Right lobe of liver (tissue), 6 donors: ENCODE results near the gene SYNGR4. TPM values are rescaled to one million over a fixed set of nuclear protein-coding genes. Genes with fewer than 3 reads are reported as not detected.

ENCODE experiments used
- ATAC-seq, 4 donors: fragments of 200-7000 bp; cut with Tn5 transposase; one replicate each; pipeline ENCODE4 v1.9.1; 2020; ENCODE audit warnings: mild to moderate bottlenecking in 4 of 4, moderate library complexity in 4 of 4
- DNase-seq, 3 donors: peaks; one replicate each; pipeline ENCODE4 v3.0.0-alpha.2; 2020
- H3K27ac ChIP-seq, 3 donors: fragments of 200-600 bp; one replicate each; pipeline ENCODE4 v1.8.0; 2022
- H3K27me3 ChIP-seq, 2 donors: fragments of 200-600 bp; one replicate each; pipeline ENCODE4 v1.8.0; 2022
- H3K36me3 ChIP-seq, 4 donors: fragments of 200-600 bp; sonication (generic) in 1 of 4; one replicate each; pipeline versions ENCODE4 v1.5.1 to v1.8.0; 2017 to 2022; ENCODE audit warnings: control low read depth in 1 of 4
- H3K4me1 ChIP-seq, 4 donors: fragments of 200-600 bp; sonication (generic) in 1 of 4; one replicate each; pipeline versions ENCODE4 v1.5.1 to v1.8.0; 2017 to 2022; ENCODE audit warnings: control low read depth in 1 of 4
- H3K4me3 ChIP-seq, 3 donors: fragments of 200-600 bp; one replicate each; pipeline ENCODE4 v1.8.0; 2022
- H3K9me3 ChIP-seq, 4 donors: fragments of 200-600 bp; sonication (generic) in 1 of 4; one replicate each; pipeline versions ENCODE4 v1.5.1 to v1.8.0; 2017 to 2022; ENCODE audit warnings: control low read depth in 1 of 4
- CTCF ChIP-seq, 4 donors: fragments of 200-600 bp in 3 of 4; fragments of 450-650 bp in 1 of 4; IDR thresholded peaks; one replicate each; pipeline versions ENCODE4 v1.5.1 to v1.8.0; 2016 to 2022; ENCODE audit warnings: antibody characterized with exemption in 4 of 4, mild to moderate bottlenecking in 2 of 4
- POLR2A ChIP-seq: fragments of 450-650 bp; IDR thresholded peaks from one replicate; pipeline ENCODE4 v1.6.1; 2017; ENCODE audit warnings: antibody characterized with exemption, mild to moderate bottlenecking
- WGBS: methylation state at CpG from one replicate; pipeline ENCODE4 v1.1.6; 2018; ENCODE audit warnings: low coverage, low lambda C conversion rate; ENCODE audit not compliant: insufficient coverage; ENCODE audit errors: missing lambda C conversion rate; 5-methylcytosine and 5-hydroxymethylcytosine counted together
- intact Hi-C, 2 donors: fragments of 100-400 bp; cut with DNase I; formaldehyde crosslinking; loops; one replicate each; pipeline versions ENCODE4 v1.11.2 to v1.14.1; 2022
- total RNA-seq, 6 experiments: library from RNA; depleted of rRNA in 2 of 6; stranded (reverse); fragments of >200 nt in 2 of 6; fragmentation: NEBNext Ultra II Directional in 3 of 6; extraction: Animal tissue kit (Norgen Biotek cat#: 25700) in 3 of 6; gene quantifications; one replicate each; pipeline versions ENCODE4 v1.1.0 to v1.2.4, GENCODE V29; 2016 to 2023
- donor health status: DM: no; HTN: yes; CAD: no.
- donor health status: DM: no; HTN: no; CAD: no.
- donor health status: DM: no; HTN: no; CAD: no.
- donor health status: DM: no; HTN: yes; CAD: no.
- donor health status: DM: no; HTN: yes; CAD: no.

SYNGR4 gene
- total RNA-seq, 6 experiments from 2014 or later: 0.80 TPM; not detected in 5

- intact Hi-C loops: no loop called here
- WGBS: 17% methylated on average over 19 of the region's 54 CpGs
Measured at GRCh38 chr19:48333467-48334384, 30.4 kb upstream of the SYNGR4 start.

GRCh38 chr19:48338253-48338755, 25.9 kb upstream of the SYNGR4 start:
- WGBS: 97% methylated on average over 6 of the region's 14 CpGs
- no peak overlapping the region for H3K4me3 ChIP-seq
- H3K4me1 ChIP-seq: no peaks in the 10 kb centered on the region
- DNase-seq: no peak
- H3K27ac ChIP-seq: no peak overlapping the region
- ATAC-seq: no peak
- H3K27me3 ChIP-seq: no peaks in the 10 kb centered on the region
- no peaks in the 10 kb centered on the region for H3K9me3 ChIP-seq
- intact Hi-C loops: no loop called here
- TF ChIP-seq POLR2A: no peak
- TF ChIP-seq CTCF (IDR thresholded peaks at IDR 0.05): no peak
- no peaks in the 10 kb centered on the region for H3K36me3 ChIP-seq

More at GRCh38 chr19:48333467-48334384, 30.4 kb upstream of the SYNGR4 start:
- H3K27ac ChIP-seq: peak overlapping the region; percentile 32 to 83 (median 76)
- H3K4me1 ChIP-seq: peaks cover 0 to 4% (median 0%) of the 10 kb centered on the region in 4 donors
- peak overlapping the region; percentile 2 to 41 (median 26) for H3K4me3 ChIP-seq
- no peaks in the 10 kb centered on the region for H3K36me3 ChIP-seq
- H3K9me3 ChIP-seq: no peaks in the 10 kb centered on the region
- DNase-seq: peak; percentile 88 to 93 (median 92)
- no peaks in the 10 kb centered on the region for H3K27me3 ChIP-seq
- TF ChIP-seq POLR2A (no peak), CTCF (IDR thresholded peaks at IDR 0.05) (peak; percentile 54 to 73 (median 61))
- peak; percentile 70 to 76 (median 72) for ATAC-seq

GRCh38 chr19:48338802-48339503, 25.2 kb upstream of the SYNGR4 start:
- DNase-seq (no peak), ATAC-seq (no peak)
- H3K9me3 ChIP-seq: no peaks in the 10 kb centered on the region
- H3K4me1 ChIP-seq: no peaks in the 10 kb centered on the region
- WGBS: 88% methylated on average over 3 of the region's 14 CpGs
- H3K4me3 ChIP-seq: no peak overlapping the region
- no peaks in the 10 kb centered on the region for H3K36me3 ChIP-seq
- TF ChIP-seq POLR2A (no peak), CTCF (IDR thresholded peaks at IDR 0.05) (no peak)
- no peak overlapping the region for H3K27ac ChIP-seq
- no peaks in the 10 kb centered on the region for H3K27me3 ChIP-seq
- intact Hi-C loops: no loop called here

- no peaks in the 10 kb centered on the region for H3K4me1 ChIP-seq
- H3K27me3 ChIP-seq: no peaks in the 10 kb centered on the region
- intact Hi-C loops: no loop called here
- no peaks in the 10 kb centered on the region for H3K9me3 ChIP-seq
- TF ChIP-seq CTCF (IDR thresholded peaks at IDR 0.05) (no peak), POLR2A (no peak)
- WGBS: no CpG with 5 or more reads among the region's 11 CpGs
- ATAC-seq: no peak
- no peak overlapping the region for H3K4me3 ChIP-seq
- H3K36me3 ChIP-seq: no peaks in the 10 kb centered on the region
- no peak for DNase-seq
- H3K27ac ChIP-seq: no peak overlapping the region
Measured at GRCh38 chr19:48340995-48341394, 23.2 kb upstream of the SYNGR4 start.
